Left ventricle myocardium inferior (tissue), 1 donor: ENCODE results near the gene PNKP. TPM values are rescaled to one million over a fixed set of nuclear protein-coding genes. Genes with fewer than 3 reads are reported as not detected.
A peak's percentile ranks its signal among the peaks of the same experiment; 100 is the strongest.

ENCODE experiments used
- DNase-seq: peaks from one replicate; pipeline ENCODE4 v3.0.0-alpha.2; 2020
- H3K27ac ChIP-seq: fragments of 200-600 bp; replicated peaks from 2 replicates; pipeline ENCODE4 v1.8.0; 2021
- H3K27me3 ChIP-seq: fragments of 200-600 bp; 2 replicates; pipeline ENCODE4 v1.8.0; 2021; ENCODE audit warnings: low read depth
- H3K36me3 ChIP-seq: fragments of 200-600 bp; 2 replicates; pipeline ENCODE4 v1.8.0; 2021
- H3K4me1 ChIP-seq: fragments of 200-600 bp; 2 replicates; pipeline ENCODE4 v1.8.0; 2021
- H3K4me3 ChIP-seq: fragments of 200-600 bp; 2 replicates; pipeline ENCODE4 v1.8.0; 2021; ENCODE audit warnings: mild to moderate bottlenecking, moderate library complexity
- H3K9me3 ChIP-seq: fragments of 200-600 bp; replicated peaks from 2 replicates; pipeline ENCODE4 v1.8.0; 2021
- intact Hi-C: fragments of 100-400 bp; cut with micrococcal nuclease; formaldehyde crosslinking; loops from one replicate; pipeline ENCODE4 v1.11.0; 2022
- total RNA-seq: library from RNA; stranded (reverse); fragmentation: NEBNext Ultra II Directional; extraction: Animal tissue kit (Norgen Biotek cat#: 25700); gene quantifications from one replicate; pipeline ENCODE4 v1.2.1, GENCODE V29; 2021
- TF ChIP-seq, protein P1 (sequence below): fragments of 200-600 bp; IDR thresholded peaks from 2 replicates; pipeline ENCODE4 v1.8.0; 2021; ENCODE audit warnings: antibody characterized with exemption, mild to moderate bottlenecking, borderline replicate concordance
- donor health status: DM: no; HTN: yes; CAD: no; lungs with severe emphysema.

Gene PNKP
- total RNA-seq, 1 donor from 2014 or later: 45.1 TPM

DNA sequence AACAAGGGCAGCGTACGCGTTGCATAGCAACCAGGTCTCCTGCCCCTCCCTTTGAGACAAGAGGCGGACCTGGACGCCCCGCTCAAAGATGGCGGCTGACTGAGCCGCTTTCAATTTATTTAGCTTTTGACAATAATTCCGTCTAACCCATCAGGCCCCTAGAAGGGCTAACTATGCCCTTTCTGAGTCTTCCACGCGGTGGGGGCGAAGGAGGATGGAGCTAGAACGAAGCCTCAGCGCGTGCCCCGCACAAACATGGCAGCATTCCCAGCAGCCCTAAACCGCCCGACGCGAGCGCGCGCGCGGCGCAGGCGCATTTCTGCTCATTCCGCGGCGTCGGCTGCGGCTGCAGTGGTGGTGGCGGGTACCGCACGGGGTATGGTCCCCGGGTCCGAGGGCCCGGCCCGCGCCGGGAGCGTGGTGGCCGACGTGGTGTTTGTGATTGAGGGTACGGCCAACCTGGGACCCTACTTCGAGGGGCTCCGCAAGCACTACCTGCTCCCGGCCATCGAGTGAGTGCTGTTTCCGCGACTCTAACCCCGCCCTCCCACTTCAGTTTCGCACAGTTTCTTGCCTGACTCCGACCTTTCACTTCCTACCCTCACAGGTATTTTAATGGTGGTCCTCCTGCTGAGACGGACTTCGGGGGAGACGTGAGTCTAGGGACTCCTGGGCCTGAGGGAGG is 49.3 kb downstream of the PNKP start, which contains the start of gene MED25:
Gene MED25, plus strand, starts transcription at position 326 of the 685 bp plus-strand sequence. Its CDS starts 53 bp downstream, at position 379.
- peaks cover 53% of the 10 kb centered on the region for H3K4me1 ChIP-seq
- H3K27me3 ChIP-seq: no peaks in the 10 kb centered on the region
- TF ChIP-seq, protein P1, sequence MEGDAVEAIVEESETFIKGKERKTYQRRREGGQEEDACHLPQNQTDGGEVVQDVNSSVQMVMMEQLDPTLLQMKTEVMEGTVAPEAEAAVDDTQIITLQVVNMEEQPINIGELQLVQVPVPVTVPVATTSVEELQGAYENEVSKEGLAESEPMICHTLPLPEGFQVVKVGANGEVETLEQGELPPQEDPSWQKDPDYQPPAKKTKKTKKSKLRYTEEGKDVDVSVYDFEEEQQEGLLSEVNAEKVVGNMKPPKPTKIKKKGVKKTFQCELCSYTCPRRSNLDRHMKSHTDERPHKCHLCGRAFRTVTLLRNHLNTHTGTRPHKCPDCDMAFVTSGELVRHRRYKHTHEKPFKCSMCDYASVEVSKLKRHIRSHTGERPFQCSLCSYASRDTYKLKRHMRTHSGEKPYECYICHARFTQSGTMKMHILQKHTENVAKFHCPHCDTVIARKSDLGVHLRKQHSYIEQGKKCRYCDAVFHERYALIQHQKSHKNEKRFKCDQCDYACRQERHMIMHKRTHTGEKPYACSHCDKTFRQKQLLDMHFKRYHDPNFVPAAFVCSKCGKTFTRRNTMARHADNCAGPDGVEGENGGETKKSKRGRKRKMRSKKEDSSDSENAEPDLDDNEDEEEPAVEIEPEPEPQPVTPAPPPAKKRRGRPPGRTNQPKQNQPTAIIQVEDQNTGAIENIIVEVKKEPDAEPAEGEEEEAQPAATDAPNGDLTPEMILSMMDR: peak; percentile 66
- peak within 1 kb of the TSS; percentile 92 for H3K27ac ChIP-seq
- intact Hi-C loops: loop anchor here (5.0 kb wide), 1 partner anchor 49 kb away; the partner anchor contains the start of gene PNKP
- H3K9me3 ChIP-seq: no peaks in the 10 kb centered on the region
- H3K36me3 ChIP-seq: peaks cover 5% of the 10 kb centered on the region
- peak within 1 kb of the TSS; percentile 86 for H3K4me3 ChIP-seq
- peak; percentile 86 for DNase-seq

DNA sequence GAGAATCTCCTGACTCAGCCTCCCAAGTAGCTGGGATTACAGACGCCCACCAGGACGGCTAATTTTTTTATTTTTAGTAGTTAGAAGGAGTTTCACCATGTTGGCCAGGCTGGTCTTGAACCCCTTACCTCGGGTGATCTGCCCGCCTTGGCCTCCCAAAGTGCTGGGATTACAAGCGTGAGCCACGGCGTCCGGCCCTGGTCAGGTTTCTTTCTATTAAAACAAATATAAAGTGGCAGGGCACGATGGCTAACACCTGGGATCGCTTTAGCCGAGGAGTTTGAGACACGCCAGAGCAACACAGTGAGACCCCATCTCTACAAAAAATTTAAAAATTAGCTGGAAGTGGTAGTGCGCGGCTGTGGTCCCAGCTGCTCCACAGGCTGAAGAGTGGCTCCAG is 50.8 kb downstream of the PNKP start:
- Histone ChIP-seq H3K27ac (peak overlapping the region; percentile 92), H3K4me3 (peak overlapping the region; percentile 86)
- TF ChIP-seq, protein P1: no peak

DNA sequence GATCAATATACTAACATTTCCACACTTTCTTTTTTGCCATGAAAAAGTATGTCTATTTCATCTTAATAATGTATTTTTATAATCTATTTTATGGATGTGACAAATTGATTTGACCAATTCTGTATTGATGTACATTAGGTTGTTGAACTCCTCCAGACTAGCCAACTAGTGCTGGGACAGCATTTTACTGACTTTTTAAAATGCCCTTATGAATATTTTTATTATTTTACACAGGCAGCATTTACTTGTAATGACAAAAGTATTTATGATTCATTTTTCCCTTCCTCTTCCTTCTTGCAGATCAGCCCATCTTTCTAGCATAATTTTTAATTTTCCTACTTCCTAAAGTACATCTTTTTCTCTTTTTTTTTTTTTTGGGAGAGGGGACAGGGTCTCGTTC is 53.4 kb downstream of the PNKP start:
- TF ChIP-seq, protein P1: no peak
- intact Hi-C loops: no loop called here
- no peaks in the 10 kb centered on the region for H3K9me3 ChIP-seq
- H3K36me3 ChIP-seq: no peaks in the 10 kb centered on the region
- H3K27ac ChIP-seq: peak overlapping the region; percentile 96
- H3K27me3 ChIP-seq: no peaks in the 10 kb centered on the region
- DNase-seq: no peak
- peak overlapping the region; percentile 81 for H3K4me3 ChIP-seq
- peaks cover 57% of the 10 kb centered on the region for H3K4me1 ChIP-seq

More for the DNA sequence above, 50.8 kb downstream of the PNKP start:
- DNase-seq: no peak
- peaks cover 63% of the 10 kb centered on the region for H3K4me1 ChIP-seq
- intact Hi-C loops: loop anchor here (5.0 kb wide), 1 partner anchor 51 kb away; the partner anchor contains the start of gene PNKP
- H3K9me3 ChIP-seq: no peaks in the 10 kb centered on the region
- no peaks in the 10 kb centered on the region for H3K36me3 ChIP-seq
- H3K27me3 ChIP-seq: no peaks in the 10 kb centered on the region

DNA sequence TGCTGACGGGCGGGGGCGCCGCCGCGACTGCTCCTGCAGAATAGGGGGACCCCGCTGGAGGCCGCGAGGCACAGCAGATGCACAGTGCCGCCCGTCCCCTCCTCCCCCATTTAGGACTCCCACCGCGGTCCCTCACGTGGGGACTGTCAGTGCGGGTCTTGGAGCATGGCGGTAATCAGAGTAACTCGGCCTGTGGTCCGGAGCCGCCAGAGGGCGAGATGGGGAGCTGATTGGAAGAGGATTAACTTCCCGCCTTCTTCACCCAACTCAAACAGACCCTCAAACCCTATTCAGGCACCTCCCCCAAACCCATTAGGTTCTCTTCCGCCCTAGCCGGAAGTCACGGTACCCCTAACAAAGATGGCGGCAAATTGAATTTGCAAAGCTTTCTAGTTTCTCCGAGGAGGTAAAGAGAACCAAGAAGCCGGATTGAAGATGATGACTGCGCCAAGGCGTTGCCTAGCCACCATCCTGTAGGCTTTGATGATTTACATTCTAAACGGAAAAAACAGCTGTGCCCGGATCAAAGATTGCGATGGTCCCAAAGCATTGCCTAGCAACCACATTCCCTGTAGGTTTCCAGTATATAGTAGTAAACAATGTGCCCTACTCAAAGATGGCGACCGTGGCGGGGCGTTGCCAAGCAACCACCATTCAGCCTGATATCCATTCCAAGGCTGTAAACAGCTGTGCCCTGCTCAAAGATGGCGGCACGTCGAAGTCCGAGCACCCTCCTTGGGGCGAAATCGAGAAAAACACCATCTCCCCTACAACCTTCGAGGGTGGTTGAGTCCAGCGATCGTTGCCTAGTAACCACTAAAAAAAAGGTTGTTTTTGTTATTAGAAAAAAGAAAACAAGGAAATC is 54.1 kb downstream of the PNKP start, which contains the start of gene FUZ:
Gene FUZ, minus strand, starts transcription at position 296 of the 865 bp plus-strand sequence. Its CDS starts 186 bp downstream, at position 110.
- TF ChIP-seq, protein P1: peak; percentile 49
- Histone ChIP-seq H3K4me3 (peak within 1 kb of the TSS; percentile 81), H3K27me3 (no peaks in the 10 kb centered on the region), H3K9me3 (no peaks in the 10 kb centered on the region), H3K27ac (peak within 1 kb of the TSS; percentile 96), H3K4me1 (peaks cover 56% of the 10 kb centered on the region), H3K36me3 (no peaks in the 10 kb centered on the region)
- DNase-seq: peak; percentile 98
- intact Hi-C loops: no loop called here

DNA sequence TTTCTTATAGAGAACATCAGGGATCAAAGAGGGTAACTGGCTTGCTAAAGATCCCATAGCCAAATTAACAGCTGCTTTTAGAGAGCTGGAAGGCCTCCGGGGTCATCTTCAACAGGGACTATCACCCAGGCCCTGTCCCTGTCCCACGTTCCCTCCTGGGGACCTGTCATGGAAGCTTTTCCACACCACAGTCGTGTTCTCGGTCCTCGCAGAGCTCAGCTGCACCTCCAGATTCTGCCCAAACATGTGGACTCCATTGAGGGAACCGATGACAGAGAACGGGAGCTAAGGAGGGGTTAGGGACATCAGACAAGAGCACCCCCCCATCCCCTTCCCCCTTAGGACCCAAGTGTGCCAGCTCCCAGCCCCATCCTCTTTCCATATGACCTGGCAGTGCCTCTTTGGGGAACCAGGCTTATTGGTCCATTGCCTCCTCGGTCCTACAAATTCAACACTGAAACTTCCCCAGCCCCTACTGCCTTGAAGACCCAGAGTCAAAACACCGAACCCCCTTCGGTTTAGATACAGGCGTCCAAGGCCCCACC is 54.9 kb downstream of the PNKP start:
- H3K27me3 ChIP-seq: no peaks in the 10 kb centered on the region
- H3K36me3 ChIP-seq: peaks cover 1% of the 10 kb centered on the region
- DNase-seq: no peak
- TF ChIP-seq, protein P1: no peak
- peak overlapping the region; percentile 96 for H3K27ac ChIP-seq
- H3K4me3 ChIP-seq: peak overlapping the region; percentile 81
- H3K4me1 ChIP-seq: peaks cover 53% of the 10 kb centered on the region
- intact Hi-C loops: no loop called here
- H3K9me3 ChIP-seq: no peaks in the 10 kb centered on the region
